Measurements from ENCODE around the gene TXNDC8.
A peak's percentile ranks its signal among the peaks of the same experiment; 100 is the strongest.

The TXNDC8 gene

DNA sequence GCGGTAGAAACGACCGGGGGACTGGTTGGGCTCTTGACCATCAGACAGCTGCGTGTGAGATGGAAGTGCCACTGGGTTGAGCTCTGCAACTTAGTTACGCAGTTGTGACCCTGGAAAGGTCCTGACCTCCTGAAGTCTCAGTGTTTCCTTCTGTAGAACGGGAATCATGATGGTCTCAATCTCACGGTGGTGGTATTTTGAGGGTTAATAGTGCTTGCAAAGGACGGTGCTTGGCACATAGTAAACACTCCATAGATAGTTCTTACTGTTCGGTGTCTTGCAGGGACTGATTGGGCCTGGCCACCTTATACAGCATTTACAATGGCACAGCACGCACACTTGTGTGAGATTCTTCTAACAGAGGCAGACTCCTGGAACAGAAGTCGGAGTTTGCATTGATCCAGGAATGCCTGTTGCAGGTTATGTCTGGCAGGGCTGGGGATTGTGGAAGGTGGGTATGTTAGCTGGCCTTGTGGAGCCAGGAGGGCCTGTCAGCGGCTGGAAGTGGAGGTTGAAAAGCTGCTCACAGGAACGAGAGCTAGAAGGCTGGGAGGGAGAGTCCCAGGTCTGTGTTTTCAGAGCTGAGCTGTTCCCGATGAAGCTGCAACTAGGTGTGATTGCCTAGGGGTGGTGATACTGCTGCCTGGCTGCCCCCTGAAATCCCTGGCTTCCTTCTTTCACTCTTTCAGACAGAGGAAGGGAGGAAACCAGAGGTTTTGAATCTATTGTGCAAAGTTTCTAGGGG is 80.4 kb downstream of the TXNDC8 start:
- TF ChIP-seq, protein P1, sequence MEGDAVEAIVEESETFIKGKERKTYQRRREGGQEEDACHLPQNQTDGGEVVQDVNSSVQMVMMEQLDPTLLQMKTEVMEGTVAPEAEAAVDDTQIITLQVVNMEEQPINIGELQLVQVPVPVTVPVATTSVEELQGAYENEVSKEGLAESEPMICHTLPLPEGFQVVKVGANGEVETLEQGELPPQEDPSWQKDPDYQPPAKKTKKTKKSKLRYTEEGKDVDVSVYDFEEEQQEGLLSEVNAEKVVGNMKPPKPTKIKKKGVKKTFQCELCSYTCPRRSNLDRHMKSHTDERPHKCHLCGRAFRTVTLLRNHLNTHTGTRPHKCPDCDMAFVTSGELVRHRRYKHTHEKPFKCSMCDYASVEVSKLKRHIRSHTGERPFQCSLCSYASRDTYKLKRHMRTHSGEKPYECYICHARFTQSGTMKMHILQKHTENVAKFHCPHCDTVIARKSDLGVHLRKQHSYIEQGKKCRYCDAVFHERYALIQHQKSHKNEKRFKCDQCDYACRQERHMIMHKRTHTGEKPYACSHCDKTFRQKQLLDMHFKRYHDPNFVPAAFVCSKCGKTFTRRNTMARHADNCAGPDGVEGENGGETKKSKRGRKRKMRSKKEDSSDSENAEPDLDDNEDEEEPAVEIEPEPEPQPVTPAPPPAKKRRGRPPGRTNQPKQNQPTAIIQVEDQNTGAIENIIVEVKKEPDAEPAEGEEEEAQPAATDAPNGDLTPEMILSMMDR (IDR thresholded peaks at IDR 0.05; ENCODE audit: insufficient read depth, low read depth, low read length, missing control alignments) = no peak
- peak overlapping the region; percentile 75 for H3K4me3 ChIP-seq (ENCODE audit: low read length)
- DNase-seq (ENCODE audit: low read depth) = peak; percentile 40

GRCh38 chr9:110256380-110257096 is 81.1 kb downstream of the TXNDC8 start, which contains the start of gene TXN:
TSS of gene TXN (minus strand) at chr9:110256507. CDS start at chr9:110256435, 72 bp downstream.
- TF ChIP-seq, protein P1 (IDR thresholded peaks at IDR 0.05; ENCODE audit: insufficient read depth, low read depth, low read length, missing control alignments) = no peak
- peak; percentile 90 for DNase-seq (ENCODE audit: low read depth)
- H3K4me3 ChIP-seq (ENCODE audit: low read length) = peak within 1 kb of the TSS; percentile 75

- DNase-seq (ENCODE audit: low read depth) = peak; percentile 65
- TF ChIP-seq, protein P1 (IDR thresholded peaks at IDR 0.05; ENCODE audit: insufficient read depth, low read depth, low read length, missing control alignments) = no peak
These were observed 81.9 kb downstream of the TXNDC8 start for GRCh38 chr9:110255463-110256379.

DNA sequence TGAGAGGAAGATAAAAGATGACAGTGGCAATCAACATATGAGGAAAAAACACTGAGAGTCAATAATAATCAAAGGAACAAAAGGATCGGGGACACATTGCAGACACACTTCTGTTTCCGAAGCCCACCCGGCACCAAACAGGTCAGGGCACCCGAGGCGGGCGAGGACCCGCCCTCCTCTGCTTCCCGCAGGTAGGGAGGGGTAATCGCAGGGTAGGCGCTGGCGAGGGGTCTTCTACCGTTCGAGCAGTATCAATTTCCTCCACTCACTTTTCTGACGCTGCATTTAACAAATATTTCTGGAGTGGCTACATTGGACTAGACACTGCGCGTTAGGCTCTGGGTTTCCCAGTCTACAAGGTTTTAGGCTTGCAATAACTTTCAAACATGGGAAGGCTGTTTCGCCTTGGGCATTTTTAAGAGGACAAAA is 82.6 kb downstream of the TXNDC8 start:
- no peak for DNase-seq (ENCODE audit: low read depth)
- TF ChIP-seq, protein P1 (IDR thresholded peaks at IDR 0.05; ENCODE audit: insufficient read depth, low read depth, low read length, missing control alignments) = no peak
- peak overlapping the region; percentile 75 for H3K4me3 ChIP-seq (ENCODE audit: low read length)

More at GRCh38 chr9:110255463-110256379, 81.9 kb downstream of the TXNDC8 start:
- H3K4me3 ChIP-seq (ENCODE audit: low read length) = peak overlapping the region; percentile 75

DNA sequence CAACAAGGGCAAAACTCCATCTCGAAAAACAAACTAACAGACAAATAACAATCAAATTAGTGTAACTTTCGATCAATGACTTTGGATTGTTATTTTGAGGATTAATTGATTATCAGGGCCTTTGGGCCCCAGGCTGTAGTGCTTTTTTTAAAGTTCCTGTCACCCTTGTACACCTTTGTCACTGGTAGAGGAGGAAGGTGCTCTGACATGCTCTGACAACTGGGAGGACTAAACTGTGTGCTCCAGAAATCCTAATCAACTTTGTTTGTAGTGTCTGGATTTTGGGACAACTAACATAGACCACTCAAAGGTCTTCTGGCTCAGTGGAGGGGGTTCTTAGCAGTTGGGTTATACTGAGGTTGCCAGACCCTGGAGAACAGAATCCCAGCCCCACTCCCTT is 83.2 kb downstream of the TXNDC8 start:
- peak overlapping the region; percentile 75 for H3K4me3 ChIP-seq (ENCODE audit: low read length)
- TF ChIP-seq, protein P1 (IDR thresholded peaks at IDR 0.05; ENCODE audit: insufficient read depth, low read depth, low read length, missing control alignments) = no peak
- DNase-seq (ENCODE audit: low read depth) = no peak
